ENCODE results near the gene KREMEN2.

The KREMEN2 gene

GRCh38 chr16:2966043-2966807 is 2.1 kb downstream of the KREMEN2 start:
- no peak overlapping the region for H2AFZ ChIP-seq (ENCODE audit: low read depth, low read length)
- H3K79me1 ChIP-seq (replicated peaks; ENCODE audit: low read length, poor library complexity, severe bottlenecking) = peaks cover 11% of the 10 kb centered on the region
- no peak overlapping the region for H3K4me3 ChIP-seq (ENCODE audit: insufficient read depth in 1 of 2, low read depth in 1 of 2, low read length in 2 of 2)
- H2BK15ac ChIP-seq (ENCODE audit: low read depth, poor library complexity, severe bottlenecking) = no peak overlapping the region
- no peak overlapping the region for H4K91ac ChIP-seq (ENCODE audit: low read length)
- H3K4me1 ChIP-seq (ENCODE audit: control insufficient read depth, insufficient read depth, low read depth, low read length) = peaks cover 54% of the 10 kb centered on the region
- no peak overlapping the region for H2BK5ac ChIP-seq (ENCODE audit: low read depth, low read length, poor library complexity, severe bottlenecking)
- H2AK5ac ChIP-seq (ENCODE audit: low read length, severe bottlenecking) = no peak overlapping the region
- H3K14ac ChIP-seq (ENCODE audit: low read length in 2 of 2) = no peak overlapping the region
- peaks cover 0 to 7% of the 10 kb centered on the region in 2 experiments for H3K36me3 ChIP-seq (ENCODE audit: control insufficient read depth in 1 of 2, insufficient read depth in 2 of 2, low read depth in 1 of 2, low read length in 2 of 2)
- H3K27ac ChIP-seq (ENCODE audit: low read length, poor library complexity, severe bottlenecking) = no peak overlapping the region
- H3K23ac ChIP-seq (ENCODE audit: low read length in 2 of 2) = no peak overlapping the region
- no peaks in the 10 kb centered on the region for H3K9me3 ChIP-seq (ENCODE audit: control insufficient read depth, low read length)
- H2BK120ac ChIP-seq (ENCODE audit: low read depth, low read length) = no peak overlapping the region
- no peak overlapping the region for H3K4ac ChIP-seq (ENCODE audit: low read depth in 1 of 2, low read length in 2 of 2)
- H2BK12ac ChIP-seq (ENCODE audit: low read length in 2 of 2) = no peak overlapping the region
- no peak overlapping the region for H3K4me2 ChIP-seq (ENCODE audit: low read length, poor library complexity, severe bottlenecking)
- no peak overlapping the region for H3K18ac ChIP-seq (ENCODE audit: low read depth in 1 of 2, low read length in 2 of 2)
- DNase-seq = no peak
- H3K27me3 ChIP-seq (ENCODE audit: control insufficient read depth in 1 of 2, insufficient read depth in 1 of 2, low read length in 2 of 2) = peaks cover 50 to 66% of the 10 kb centered on the region in 2 experiments
- H4K8ac ChIP-seq (ENCODE audit: low read length) = no peak overlapping the region
- H3K9ac ChIP-seq (ENCODE audit: low read length) = no peak overlapping the region
- WGBS = 93% methylated on average over 38 of the region's 39 CpGs

GRCh38 chr16:2966808-2967191 is 2.7 kb downstream of the KREMEN2 start:
- H2BK15ac ChIP-seq (ENCODE audit: low read depth, poor library complexity, severe bottlenecking) = no peak overlapping the region

GRCh38 chr16:2967211-2967631 is 3.1 kb downstream of the KREMEN2 start:
- H3K9me3 ChIP-seq (ENCODE audit: control insufficient read depth, low read length) = no peaks in the 10 kb centered on the region
- H3K23ac ChIP-seq (ENCODE audit: low read length in 2 of 2) = no peak overlapping the region
- H3K4me2 ChIP-seq (ENCODE audit: low read length, poor library complexity, severe bottlenecking) = no peak overlapping the region
- peaks cover 45 to 58% of the 10 kb centered on the region in 2 experiments for H3K27me3 ChIP-seq (ENCODE audit: control insufficient read depth in 1 of 2, insufficient read depth in 1 of 2, low read length in 2 of 2)
- H2AFZ ChIP-seq (ENCODE audit: low read depth, low read length) = no peak overlapping the region
- DNase-seq = no peak
- H2AK5ac ChIP-seq (ENCODE audit: low read length, severe bottlenecking) = no peak overlapping the region
- H2BK12ac ChIP-seq (ENCODE audit: low read length in 2 of 2) = no peak overlapping the region
- H3K27ac ChIP-seq (ENCODE audit: low read length, poor library complexity, severe bottlenecking) = no peak overlapping the region
- WGBS = 68% methylated on average over 50 of the region's 51 CpGs
- peaks cover 0 to 16% of the 10 kb centered on the region in 2 experiments for H3K36me3 ChIP-seq (ENCODE audit: control insufficient read depth in 1 of 2, insufficient read depth in 2 of 2, low read depth in 1 of 2, low read length in 2 of 2)
- H3K9ac ChIP-seq (ENCODE audit: low read length) = no peak overlapping the region
- H3K79me1 ChIP-seq (replicated peaks; ENCODE audit: low read length, poor library complexity, severe bottlenecking) = peaks cover 11% of the 10 kb centered on the region
- H4K8ac ChIP-seq (ENCODE audit: low read length) = no peak overlapping the region
- no peak overlapping the region for H3K14ac ChIP-seq (ENCODE audit: low read length in 2 of 2)
- no peak overlapping the region for H2BK120ac ChIP-seq (ENCODE audit: low read depth, low read length)
- H3K4me1 ChIP-seq (ENCODE audit: control insufficient read depth, insufficient read depth, low read depth, low read length) = peaks cover 60% of the 10 kb centered on the region
- H3K4me3 ChIP-seq (ENCODE audit: insufficient read depth in 1 of 2, low read depth in 1 of 2, low read length in 2 of 2) = no peak overlapping the region
- H3K18ac ChIP-seq (ENCODE audit: low read depth in 1 of 2, low read length in 2 of 2) = no peak overlapping the region
- no peak overlapping the region for H2BK15ac ChIP-seq (ENCODE audit: low read depth, poor library complexity, severe bottlenecking)
- peak overlapping the region; percentile 21 for H4K91ac ChIP-seq (ENCODE audit: low read length)
- no peak overlapping the region for H2BK5ac ChIP-seq (ENCODE audit: low read depth, low read length, poor library complexity, severe bottlenecking)
- no peak overlapping the region for H3K4ac ChIP-seq (ENCODE audit: low read depth in 1 of 2, low read length in 2 of 2)

More at GRCh38 chr16:2966808-2967191, 2.7 kb downstream of the KREMEN2 start:
- no peak overlapping the region for H4K91ac ChIP-seq (ENCODE audit: low read length)
- no peaks in the 10 kb centered on the region for H3K9me3 ChIP-seq (ENCODE audit: control insufficient read depth, low read length)
- H3K27ac ChIP-seq (ENCODE audit: low read length, poor library complexity, severe bottlenecking) = no peak overlapping the region
- H3K18ac ChIP-seq (ENCODE audit: low read depth in 1 of 2, low read length in 2 of 2) = no peak overlapping the region
- H2BK120ac ChIP-seq (ENCODE audit: low read depth, low read length) = no peak overlapping the region
- H3K9ac ChIP-seq (ENCODE audit: low read length) = no peak overlapping the region
- H3K4ac ChIP-seq (ENCODE audit: low read depth in 1 of 2, low read length in 2 of 2) = no peak overlapping the region
- H3K4me1 ChIP-seq (ENCODE audit: control insufficient read depth, insufficient read depth, low read depth, low read length) = peaks cover 59% of the 10 kb centered on the region
- peaks cover 50 to 62% of the 10 kb centered on the region in 2 experiments for H3K27me3 ChIP-seq (ENCODE audit: control insufficient read depth in 1 of 2, insufficient read depth in 1 of 2, low read length in 2 of 2)
- no peak overlapping the region for H2BK5ac ChIP-seq (ENCODE audit: low read depth, low read length, poor library complexity, severe bottlenecking)
- H2AFZ ChIP-seq (ENCODE audit: low read depth, low read length) = no peak overlapping the region
- 60% methylated on average over 26 of the region's 46 CpGs for WGBS
- no peak overlapping the region for H2BK12ac ChIP-seq (ENCODE audit: low read length in 2 of 2)
- H3K4me2 ChIP-seq (ENCODE audit: low read length, poor library complexity, severe bottlenecking) = no peak overlapping the region
- H3K23ac ChIP-seq (ENCODE audit: low read length in 2 of 2) = no peak overlapping the region
- H2AK5ac ChIP-seq (ENCODE audit: low read length, severe bottlenecking) = no peak overlapping the region
- no peak overlapping the region for H4K8ac ChIP-seq (ENCODE audit: low read length)
- H3K36me3 ChIP-seq (ENCODE audit: control insufficient read depth in 1 of 2, insufficient read depth in 2 of 2, low read depth in 1 of 2, low read length in 2 of 2) = peaks cover 0 to 12% of the 10 kb centered on the region in 2 experiments
- no peak overlapping the region for H3K4me3 ChIP-seq (ENCODE audit: insufficient read depth in 1 of 2, low read depth in 1 of 2, low read length in 2 of 2)
- peaks cover 11% of the 10 kb centered on the region for H3K79me1 ChIP-seq (replicated peaks; ENCODE audit: low read length, poor library complexity, severe bottlenecking)
- no peak overlapping the region for H3K14ac ChIP-seq (ENCODE audit: low read length in 2 of 2)
- no peak for DNase-seq

GRCh38 chr16:2967721-2968161 is 3.7 kb downstream of the KREMEN2 start:
- peaks cover 11% of the 10 kb centered on the region for H3K79me1 ChIP-seq (replicated peaks; ENCODE audit: low read length, poor library complexity, severe bottlenecking)
- no peak overlapping the region for H4K8ac ChIP-seq (ENCODE audit: low read length)
- H3K14ac ChIP-seq (ENCODE audit: low read length in 2 of 2) = no peak overlapping the region
- H2BK120ac ChIP-seq (ENCODE audit: low read depth, low read length) = no peak overlapping the region
- no peak overlapping the region for H3K4me2 ChIP-seq (ENCODE audit: low read length, poor library complexity, severe bottlenecking)
- H2BK15ac ChIP-seq (ENCODE audit: low read depth, poor library complexity, severe bottlenecking) = no peak overlapping the region
- no peak overlapping the region for H3K27ac ChIP-seq (ENCODE audit: low read length, poor library complexity, severe bottlenecking)
- no peak overlapping the region for H3K18ac ChIP-seq (ENCODE audit: low read depth in 1 of 2, low read length in 2 of 2)
- no peak overlapping the region for H3K4ac ChIP-seq (ENCODE audit: low read depth in 1 of 2, low read length in 2 of 2)
- H3K9me3 ChIP-seq (ENCODE audit: control insufficient read depth, low read length) = no peaks in the 10 kb centered on the region
- no peak for DNase-seq
- no peak overlapping the region for H2BK12ac ChIP-seq (ENCODE audit: low read length in 2 of 2)
- H3K4me1 ChIP-seq (ENCODE audit: control insufficient read depth, insufficient read depth, low read depth, low read length) = peaks cover 63% of the 10 kb centered on the region
- H3K36me3 ChIP-seq (ENCODE audit: control insufficient read depth in 1 of 2, insufficient read depth in 2 of 2, low read depth in 1 of 2, low read length in 2 of 2) = peaks cover 0 to 19% of the 10 kb centered on the region in 2 experiments
- H3K9ac ChIP-seq (ENCODE audit: low read length) = no peak overlapping the region
- no peak overlapping the region for H2AK5ac ChIP-seq (ENCODE audit: low read length, severe bottlenecking)
- no peak overlapping the region for H2BK5ac ChIP-seq (ENCODE audit: low read depth, low read length, poor library complexity, severe bottlenecking)
- peaks cover 40 to 53% of the 10 kb centered on the region in 2 experiments for H3K27me3 ChIP-seq (ENCODE audit: control insufficient read depth in 1 of 2, insufficient read depth in 1 of 2, low read length in 2 of 2)
- H4K91ac ChIP-seq (ENCODE audit: low read length) = no peak overlapping the region
- no peak overlapping the region for H3K23ac ChIP-seq (ENCODE audit: low read length in 2 of 2)
- 87% methylated on average over 33 of the region's 33 CpGs for WGBS
- no peak overlapping the region for H2AFZ ChIP-seq (ENCODE audit: low read depth, low read length)
- H3K4me3 ChIP-seq (ENCODE audit: insufficient read depth in 1 of 2, low read depth in 1 of 2, low read length in 2 of 2) = no peak overlapping the region

Measured in mesenchymal stem cell (in vitro differentiated cells and primary cell).